ENCODE results near the gene GNPDA2.
"Not testable (repeated sequence)": the region's sequence is repeated elsewhere in the genome, so short reads cannot be mapped to it uniquely, and the experiment has no call there.

GNPDA2 gene

DNA sequence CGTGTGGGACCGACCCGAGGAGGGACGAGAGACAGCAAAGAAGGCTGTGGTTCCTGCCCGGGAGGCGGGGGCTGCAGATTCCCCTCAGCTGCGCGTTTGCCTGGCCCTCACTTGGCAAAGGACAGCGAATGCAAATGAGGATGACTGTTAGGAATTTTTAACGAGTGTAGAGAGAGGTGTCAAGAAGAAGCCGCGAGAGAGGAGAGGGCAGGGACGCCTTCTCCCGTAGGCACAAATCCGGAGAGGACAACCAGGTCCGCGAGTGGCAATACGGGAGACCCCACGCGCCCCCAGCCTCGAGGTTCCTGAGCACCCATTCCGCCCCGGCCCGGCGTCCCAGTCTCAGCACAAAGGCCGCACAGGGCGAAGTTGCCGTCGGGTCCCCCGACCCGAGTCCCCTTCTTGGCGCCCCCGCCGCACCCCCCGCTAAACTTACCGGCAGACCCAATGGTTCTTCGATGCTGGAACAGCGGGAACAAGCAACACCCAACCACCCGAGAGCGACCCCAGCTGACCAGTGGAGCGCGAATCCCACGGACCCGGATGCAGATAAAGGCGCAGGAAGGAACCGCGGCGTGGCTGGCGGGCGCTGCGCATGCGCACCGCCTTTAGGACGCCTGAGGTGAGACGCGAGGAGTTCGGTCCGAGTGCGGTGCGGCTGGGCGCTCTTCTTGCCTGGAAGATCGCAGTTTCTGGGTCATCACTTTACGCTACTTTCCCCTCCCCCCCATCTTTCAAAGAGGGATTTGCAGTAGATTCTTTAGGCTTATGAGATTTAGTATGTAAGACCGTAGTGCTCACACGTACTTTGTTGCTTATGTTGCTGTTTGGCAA lies at the start of gene GNPDA2:
TSS of gene GNPDA2 (minus strand) at position 519 of the 834 bp plus-strand sequence. CDS start 4,349 bp downstream, outside the sequence.
- DNase-seq: peak; percentile 80

DNA sequence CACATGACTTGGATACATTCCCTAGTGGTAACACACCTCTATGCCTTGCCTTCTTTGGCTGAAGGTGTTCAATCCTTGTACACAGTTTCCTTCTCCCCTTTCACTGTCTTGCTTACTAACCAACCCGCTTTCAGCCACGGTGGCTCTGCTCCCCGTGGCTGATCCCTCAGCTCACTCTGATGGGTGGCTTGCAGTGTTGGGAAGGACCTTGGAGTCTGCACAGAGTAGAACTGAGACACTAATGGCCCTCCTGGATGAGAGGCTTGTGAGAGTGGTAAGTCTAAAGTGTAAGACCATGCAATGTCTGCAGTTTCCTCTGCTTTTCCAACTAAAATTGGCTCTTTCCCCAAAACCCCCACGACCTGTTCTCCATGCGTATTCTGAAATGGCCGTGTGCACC lies 46.0 kb upstream of the GNPDA2 start:
- DNase-seq: no peak

DNA sequence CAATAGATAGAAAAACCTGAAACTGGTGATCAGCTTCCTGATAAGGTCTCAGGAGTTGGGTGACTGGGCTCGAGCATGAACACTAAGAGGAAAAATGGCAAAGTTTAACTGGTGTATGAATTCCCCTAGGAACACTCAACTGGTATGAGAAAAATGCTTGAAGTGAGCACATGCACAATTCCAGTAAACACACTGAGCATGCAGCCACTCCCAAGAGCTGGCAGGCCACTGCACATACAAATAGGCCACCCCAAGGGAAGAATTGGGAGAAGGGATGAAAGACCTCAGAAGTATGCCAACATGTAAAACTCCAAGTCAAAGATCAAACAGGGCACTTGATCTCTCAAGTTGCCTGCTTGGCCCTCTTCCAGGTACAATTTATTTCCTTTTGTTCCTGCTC lies 45.4 kb upstream of the GNPDA2 start:
- DNase-seq: no peak

DNA sequence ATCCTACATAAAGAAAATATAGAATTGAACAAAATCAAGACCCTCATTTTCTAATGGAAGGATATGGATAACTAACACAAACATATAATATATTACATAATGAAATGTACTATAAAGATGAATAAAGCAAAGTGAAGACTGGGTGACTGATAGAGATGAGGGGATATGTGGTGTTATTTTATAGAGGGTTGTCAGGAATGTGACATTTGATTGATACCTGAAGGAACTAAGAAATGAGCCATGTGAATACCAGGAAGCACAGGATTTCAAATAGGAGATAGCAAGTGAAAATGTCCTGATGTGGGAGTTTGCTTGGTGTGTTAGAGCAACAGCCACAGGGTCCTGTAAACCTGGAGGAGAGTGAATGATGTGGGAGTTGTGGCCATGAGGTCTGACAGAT lies 40.1 kb upstream of the GNPDA2 start:
- DNase-seq: no peak

DNA sequence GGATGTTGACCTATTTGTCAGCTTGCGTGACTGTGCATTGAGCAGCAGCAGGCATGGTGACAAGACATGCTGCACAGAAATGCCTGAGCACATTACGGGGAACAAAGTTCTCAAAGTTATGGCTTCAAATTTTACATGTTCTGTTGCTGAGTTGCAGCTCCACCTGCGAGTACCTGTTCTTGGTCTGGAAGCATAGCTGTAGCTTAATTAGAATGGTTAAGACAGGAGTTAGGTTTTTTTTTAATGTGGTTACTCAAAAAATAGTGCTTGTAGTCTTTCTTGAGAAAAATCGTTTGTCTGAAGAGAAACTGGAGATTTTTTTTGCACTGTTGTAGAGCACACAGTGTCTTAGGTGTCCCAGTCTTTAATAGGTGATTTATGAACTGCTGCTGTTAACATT lies 38.8 kb upstream of the GNPDA2 start:
- DNase-seq: no peak

DNA sequence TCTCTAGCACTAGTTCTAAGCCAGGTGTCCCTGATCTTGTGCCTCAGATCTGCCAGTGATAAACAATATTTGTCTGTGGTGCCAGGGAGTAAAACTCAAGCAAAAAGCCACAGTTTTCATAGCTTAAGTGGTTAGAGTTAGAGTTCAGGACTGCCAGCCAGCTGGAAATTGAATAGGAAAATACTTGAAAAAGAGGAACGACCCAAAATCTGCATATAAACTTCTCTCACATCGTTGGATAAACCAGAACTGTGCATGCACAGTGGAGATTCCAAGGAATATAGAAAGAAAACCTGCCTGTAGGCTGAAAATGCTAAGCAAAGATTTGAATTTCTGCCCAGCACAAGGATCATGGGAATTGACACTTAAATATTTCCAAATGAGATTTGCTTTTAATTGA lies 35.0 kb upstream of the GNPDA2 start:
- no peak for DNase-seq

DNA sequence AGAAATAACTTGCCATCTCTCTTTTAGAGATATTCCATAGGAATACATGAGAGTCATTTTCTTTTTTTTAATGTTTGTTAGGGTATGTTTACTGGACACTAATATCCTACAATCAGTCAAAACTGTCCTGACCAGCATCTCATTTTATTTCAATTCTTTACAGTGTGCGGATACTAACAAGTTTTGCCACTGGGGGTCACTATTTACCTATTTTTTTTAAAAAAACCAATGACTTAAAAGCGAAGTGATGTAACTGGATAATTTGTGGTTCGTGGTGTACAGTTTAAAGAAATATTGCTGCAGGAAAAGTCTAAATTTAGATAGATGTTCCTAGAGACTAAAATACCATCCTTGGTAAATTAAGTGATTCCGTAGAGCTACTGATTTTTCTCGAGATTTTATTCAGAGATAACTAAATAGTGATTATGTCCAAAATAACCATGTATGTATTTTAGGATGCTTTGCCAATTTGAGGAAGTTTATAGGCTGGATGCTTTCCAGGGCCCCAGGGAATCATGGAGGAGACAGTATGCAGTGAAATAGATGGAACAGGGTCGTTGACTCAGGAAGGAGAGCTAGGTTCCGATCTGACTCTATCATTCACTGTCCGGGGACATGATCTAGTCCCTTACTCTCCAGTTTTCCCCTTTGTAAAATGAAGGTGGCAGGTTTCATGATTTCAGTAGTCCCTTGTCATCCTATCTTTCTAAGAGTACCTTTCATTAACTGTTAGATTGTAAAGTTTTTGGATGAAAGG lies 34.0 kb upstream of the GNPDA2 start:
- DNase-seq: no peak

DNA sequence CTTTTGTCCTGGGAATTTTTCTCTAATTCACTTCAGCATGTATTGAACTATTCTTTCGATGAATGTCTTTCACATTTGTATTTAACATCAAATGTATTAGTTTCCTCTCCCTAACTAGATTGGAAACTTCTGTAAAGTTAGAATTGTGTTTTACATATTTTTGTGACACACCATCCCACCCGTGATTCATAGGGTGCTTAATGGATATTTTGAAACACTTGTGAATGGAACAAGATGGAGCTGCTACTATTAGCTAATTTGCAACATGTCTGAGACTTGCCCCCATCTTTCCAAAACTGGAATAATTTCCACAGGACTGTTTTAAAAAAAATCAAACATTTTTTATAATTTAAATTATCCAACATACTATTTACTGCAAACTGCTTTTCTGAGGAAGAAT lies 30.2 kb upstream of the GNPDA2 start:
- DNase-seq: no peak

DNA sequence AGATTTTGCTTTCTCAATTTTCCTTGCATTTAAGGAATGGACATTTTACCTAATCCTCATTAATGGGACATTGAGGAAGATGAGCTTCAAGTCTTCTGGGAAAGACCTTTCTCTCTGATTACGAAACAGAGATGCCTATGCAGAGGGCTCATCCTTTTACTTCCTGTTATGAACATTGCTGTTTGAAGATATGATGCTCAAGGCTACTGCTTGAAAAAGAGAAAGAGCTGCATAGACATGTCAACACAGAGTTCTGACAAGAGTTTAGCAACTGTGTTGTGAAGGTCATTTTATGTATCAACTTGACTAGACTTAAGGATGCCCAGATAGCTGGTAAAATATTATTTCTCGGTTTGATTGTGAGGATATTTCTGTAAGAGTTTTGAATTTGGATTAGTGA lies 13.8 kb upstream of the GNPDA2 start:
- no peak for DNase-seq

DNA sequence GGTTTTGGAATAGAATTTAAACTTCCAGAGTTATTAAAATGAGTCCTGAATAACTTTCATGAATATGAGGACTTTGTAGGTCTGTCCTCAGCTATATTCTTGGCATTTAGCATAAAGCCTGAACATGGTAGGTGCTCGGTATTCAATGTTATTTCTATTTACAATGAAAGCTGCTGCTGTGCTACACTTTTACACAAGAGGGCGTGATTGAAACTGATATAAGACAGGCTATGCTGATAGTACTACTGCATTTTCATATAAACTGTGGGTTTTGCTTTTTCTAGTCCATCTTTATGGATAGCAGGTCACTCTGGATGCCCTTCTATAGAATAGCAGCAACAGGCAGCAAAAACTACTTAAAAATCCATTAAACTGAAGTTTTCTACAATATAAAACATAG lies 12.3 kb upstream of the GNPDA2 start:
- no peak for DNase-seq

DNA sequence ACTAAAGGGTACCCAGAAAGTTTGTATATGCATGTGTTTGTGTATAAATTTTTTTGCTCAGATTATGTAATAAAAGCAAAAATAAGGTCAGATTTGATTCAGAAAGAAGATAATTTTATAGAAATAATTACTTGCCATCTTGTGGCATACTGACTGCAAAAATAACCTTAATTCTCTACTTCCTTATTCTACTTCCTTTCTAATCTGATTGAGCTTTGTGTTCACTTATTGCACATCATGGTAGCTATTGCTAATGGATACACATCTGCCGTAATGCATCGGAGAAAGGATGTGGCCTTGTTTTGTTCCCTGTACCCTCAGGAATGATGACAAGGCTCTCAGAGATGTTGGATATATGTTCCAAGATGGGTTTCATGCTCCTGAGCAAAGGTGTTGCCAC lies 10.5 kb upstream of the GNPDA2 start:
- DNase-seq: no peak

DNA sequence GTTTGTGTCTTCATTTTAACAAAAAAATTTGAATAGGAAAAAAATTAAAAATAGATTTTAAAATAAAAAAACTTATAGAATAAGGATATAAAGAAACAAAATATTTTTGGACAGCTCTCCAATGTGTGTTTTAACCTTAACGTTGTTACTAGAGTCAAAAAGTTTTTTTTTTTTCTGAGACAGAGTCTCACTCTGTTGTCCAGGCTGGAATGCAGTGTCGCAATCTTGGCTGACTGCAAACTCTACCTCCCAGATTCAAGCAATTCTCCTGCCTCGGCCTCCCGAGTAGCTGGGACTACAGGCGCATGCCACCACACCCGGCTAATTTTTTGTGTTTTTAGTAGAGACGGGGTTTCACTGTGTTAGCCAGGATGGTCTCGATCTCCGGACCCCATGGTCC lies 2.3 kb upstream of the GNPDA2 start:
- not testable (repeated sequence) for DNase-seq

DNA sequence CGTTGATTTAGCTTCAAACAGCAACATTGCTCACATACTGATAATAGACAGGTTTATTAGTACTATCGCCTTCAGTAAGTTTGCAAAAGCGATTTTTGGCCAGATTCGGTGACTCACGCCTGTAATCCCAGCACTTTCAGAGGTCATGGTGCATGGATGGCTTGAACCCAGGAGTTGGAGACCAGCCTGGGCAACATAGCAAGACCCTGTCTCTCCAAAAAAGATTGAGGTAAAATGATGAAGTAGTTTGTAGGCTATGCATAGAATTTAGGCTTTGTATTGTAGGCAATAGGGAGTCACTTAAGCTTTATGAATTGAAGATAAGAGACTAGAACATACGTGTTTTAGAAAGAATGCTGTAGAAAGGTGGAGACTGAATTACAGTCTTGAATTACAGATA lies 1.1 kb upstream of the GNPDA2 start:
- DNase-seq: no peak

DNA sequence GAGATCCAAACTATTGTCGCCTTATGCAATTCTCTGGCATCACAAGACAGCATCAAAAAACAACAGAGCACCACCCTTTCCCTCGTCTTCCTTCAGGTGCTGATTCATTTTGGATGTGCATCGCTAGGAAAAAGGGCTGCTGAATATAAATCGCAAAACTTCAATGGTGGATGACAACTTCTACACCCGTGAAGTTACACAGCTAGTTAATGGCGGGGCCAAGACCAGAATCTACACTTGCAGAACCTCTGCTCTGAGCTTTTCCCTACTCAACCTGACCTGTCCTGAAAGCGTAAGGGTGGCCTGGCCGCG lies 674 bp downstream of the GNPDA2 start:
- DNase-seq: no peak

DNA sequence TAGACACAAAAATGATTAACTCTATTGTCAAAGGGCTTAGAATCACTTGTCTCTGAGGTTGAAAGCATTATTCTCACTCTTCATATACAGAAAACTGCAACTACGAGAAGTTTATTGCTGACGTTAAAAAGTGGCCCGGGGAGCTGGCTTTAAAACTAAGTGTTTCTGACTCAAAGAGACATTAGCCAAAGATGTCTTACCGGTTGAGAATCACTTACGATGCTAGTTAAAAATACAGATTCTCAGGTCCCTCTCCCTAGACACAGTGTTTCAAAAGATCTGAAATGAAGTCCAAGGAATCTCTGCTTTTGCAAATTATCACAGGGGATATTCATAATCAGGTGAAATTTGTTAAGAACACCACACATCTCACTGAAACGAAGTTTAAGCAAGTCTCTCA lies 1.2 kb downstream of the GNPDA2 start:
- no peak for DNase-seq

DNA sequence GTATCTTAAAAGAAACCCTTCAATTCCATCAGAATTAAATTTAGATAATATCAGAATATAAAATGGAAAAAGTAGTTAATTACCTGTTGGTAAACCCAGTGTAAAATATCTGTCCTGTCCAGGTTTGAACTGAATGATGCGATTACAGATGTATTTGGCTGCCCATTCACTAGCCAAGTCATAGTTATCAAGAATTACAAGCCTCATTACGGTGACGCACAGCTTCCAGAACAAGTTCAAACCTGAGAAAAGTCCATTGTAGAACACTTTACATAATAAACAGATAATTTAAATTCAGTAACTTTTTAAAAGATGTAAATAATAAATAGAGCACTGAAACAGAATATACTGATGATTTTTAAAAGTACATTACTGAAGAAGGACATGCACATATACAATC lies 4.4 kb downstream of the GNPDA2 start:
- DNase-seq: no peak

DNA sequence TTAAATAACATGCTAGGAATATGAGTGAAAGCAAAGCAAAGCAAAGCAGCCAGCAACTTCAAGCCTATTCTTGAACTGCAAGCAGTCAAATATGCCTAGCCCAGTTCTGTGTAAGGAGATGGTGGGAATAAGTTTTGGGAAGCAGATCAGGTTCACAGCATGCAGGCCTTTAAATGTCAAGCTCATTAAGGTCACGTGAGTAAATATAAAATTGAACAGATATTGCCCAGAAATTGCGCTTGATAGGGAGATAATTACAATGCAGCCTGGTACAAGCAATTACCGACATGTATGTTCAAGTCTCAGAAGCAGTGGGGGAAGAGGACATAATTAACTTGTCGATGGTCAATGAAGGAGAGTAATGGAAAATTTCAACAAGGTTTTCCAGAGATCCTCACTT lies 6.0 kb downstream of the GNPDA2 start:
- DNase-seq: no peak

DNA sequence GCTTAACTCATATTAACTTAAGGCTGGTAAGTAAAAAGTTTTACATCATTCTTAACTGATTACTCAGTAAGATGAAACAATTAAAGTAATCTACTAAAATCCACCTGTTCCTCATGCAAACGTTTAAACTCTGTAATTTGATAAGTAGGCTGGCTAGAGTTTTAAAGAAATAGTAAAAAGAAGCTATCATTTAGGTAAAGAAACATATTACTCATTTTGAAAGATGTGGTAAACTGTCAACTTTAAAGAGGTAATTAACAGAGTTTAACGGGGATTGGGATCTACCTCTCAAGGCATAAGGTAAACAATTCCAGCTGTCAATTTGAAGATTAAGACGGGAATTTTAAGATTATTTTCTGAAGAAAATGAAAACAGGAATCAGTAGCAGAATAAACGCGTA lies 9.8 kb downstream of the GNPDA2 start:
- no peak for DNase-seq

DNA sequence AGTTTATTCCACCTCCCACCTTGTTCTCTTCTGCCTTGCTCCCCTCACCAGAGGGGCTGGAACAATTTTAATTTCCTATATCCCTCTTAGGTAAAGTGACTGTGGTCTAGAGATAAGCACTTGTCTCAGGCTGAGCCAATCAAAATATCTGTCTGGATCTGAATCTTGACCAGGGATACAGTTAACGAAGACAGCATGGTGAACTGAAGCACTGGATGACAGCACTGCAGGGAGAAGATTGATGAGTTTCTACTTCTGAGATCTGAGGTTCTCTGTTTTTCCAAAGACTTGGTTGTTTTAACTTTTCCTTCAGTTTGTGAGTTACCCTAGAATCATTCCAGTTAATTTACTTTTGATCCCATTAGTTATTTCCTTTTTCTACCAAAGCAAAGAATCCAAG lies 13.2 kb downstream of the GNPDA2 start:
- DNase-seq: no peak

DNA sequence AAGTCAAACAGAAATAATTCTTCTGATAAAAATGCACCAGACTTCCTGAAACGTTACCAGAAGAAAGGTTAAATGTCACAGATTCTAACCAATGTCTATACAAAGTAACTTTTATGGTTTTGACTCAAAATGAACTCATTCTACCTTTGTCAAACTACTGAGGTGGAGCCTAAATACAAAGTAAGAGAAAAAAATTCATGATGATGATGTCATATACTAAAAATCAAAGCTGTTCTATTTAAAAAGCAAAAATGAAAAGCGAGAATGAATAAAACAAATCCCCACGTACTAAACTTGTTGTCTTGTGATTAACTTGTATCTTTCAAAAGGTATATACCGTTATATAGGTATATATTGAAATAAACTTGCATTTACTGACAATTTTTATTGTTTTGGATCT lies 21.7 kb downstream of the GNPDA2 start:
- no peak for DNase-seq

DNA sequence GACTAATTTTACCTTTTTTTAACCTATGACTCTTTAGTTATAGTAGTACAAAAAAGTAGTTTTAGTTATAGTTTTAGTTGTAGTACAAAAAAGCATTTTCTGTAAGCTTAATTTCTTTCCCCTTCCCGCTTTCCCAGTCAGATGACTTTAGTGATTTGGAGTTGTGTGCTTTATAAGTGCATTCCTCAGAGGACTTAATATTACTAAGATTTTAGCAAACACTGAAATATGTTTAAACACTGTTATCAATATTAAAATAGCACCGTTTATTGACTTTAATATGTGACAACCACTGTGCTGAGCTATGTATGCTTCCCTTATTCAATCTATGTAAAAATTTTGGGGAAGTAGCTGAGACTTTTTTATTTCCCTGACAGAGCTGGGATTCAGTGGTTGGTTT lies 25.3 kb downstream of the GNPDA2 start:
- no peak for DNase-seq

DNA sequence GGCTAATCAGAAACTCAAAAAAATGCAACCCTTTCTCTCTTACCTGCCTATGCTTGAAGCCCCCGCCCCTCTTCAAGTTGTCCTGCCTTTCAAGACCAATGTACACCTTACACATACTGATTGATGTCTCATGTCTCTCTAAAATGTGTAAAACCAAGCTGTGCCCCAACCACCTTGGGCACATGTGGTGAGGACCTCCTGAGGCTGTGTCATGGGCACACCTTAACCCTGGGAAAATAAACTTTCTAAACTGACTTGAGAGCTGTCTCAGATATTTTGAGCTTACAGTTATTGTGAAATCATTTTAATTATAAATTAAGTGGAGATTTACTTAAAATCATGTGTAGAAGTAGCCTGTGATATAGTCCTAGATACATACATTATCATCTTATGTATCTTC lies 25.9 kb downstream of the GNPDA2 start:
- DNase-seq: no peak

DNA sequence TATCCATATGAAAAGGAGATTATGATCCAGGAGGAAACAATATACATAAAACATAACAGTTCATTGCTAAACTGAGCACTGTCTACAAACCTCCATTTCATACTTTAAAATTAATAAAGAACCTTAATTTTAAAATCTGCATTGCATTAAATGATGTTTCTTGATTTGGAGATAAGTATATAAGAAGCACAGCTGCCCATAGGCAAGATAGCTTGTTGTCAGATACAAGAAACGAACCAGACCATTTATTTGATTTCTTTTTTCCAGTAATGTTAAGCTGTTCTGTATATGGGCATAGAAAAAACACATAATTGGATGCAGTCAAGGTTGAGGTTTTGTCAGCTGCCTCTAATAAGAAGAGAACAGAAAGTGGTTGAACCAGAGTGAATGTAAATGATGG lies 41.7 kb downstream of the GNPDA2 start:
- no peak for DNase-seq

DNA sequence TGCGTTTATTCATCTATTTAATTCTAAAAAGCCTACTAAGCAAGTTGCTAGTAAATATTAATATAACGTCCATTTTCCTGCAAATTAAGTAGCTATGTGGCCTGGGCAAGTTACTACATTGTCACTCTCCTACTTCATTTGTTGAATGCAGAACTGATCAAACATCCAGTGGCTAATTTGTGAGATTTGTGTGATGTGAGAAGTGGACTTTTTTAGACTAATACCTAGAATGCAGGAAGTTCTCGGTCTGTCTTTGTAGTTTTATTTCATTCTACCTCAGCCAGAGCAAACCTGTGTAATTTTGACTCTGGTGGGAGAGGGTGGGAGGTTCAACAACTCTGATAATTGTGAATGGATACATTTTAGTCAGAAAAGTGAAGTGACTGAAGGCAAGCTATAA lies 47.3 kb downstream of the GNPDA2 start:
- no peak for DNase-seq
